Measurements from ENCODE around the gene SH2D7. TPM values are rescaled to one million over a fixed set of nuclear protein-coding genes. Genes with fewer than 3 reads are reported as not detected.

The SH2D7 gene
- total RNA-seq, 2 experiments from 2014 or later: not detected

- no peaks in the 10 kb centered on the region for H3K27me3 Mint-ChIP-seq
- H3K4me1 Mint-ChIP-seq (ENCODE audit: low read depth): peaks cover 32% of the 10 kb centered on the region
- TF ChIP-seq CTCF (IDR thresholded peaks at IDR 0.05): no peak
- CTCF ChIA-PET: interaction anchor here (0.8 to 2.3 kb wide), 7 partner anchors 8 to 178 kb away, joined by 3 to 19 read pairs (median 4); no protein-coding TSS in a partner anchor
- no peak for ATAC-seq
- DNase-seq: no peak
- H3K27ac Mint-ChIP-seq: peak overlapping the region; percentile 6
- no peaks in the 10 kb centered on the region for H3K9me3 Mint-ChIP-seq
- H3K36me3 Mint-ChIP-seq (ENCODE audit: low read depth): peaks cover 8% of the 10 kb centered on the region
- no peak overlapping the region for H3K4me3 Mint-ChIP-seq
- intact Hi-C loops (cut with micrococcal nuclease): no loop called here
- POLR2A ChIA-PET: interaction anchor here (0.9 to 1.6 kb wide), 6 partner anchors 9 to 45 kb away, joined by 3 to 6 read pairs (median 4); no protein-coding TSS in a partner anchor
Measured at GRCh38 chr15:78063217-78063616, 29.1 kb upstream of the SH2D7 start.

- Mint-ChIP-seq H3K9me3 (no peaks in the 10 kb centered on the region), H3K4me3 (no peak overlapping the region), H3K4me1 (ENCODE audit: low read depth) (peaks cover 25% of the 10 kb centered on the region), H3K27ac (no peak overlapping the region), H3K27me3 (no peaks in the 10 kb centered on the region), H3K36me3 (ENCODE audit: low read depth) (peaks cover 8% of the 10 kb centered on the region)
- intact Hi-C loops (cut with micrococcal nuclease): no loop called here
- no peak for ATAC-seq
- ChIA-PET CTCF (no interaction called here), POLR2A (interaction anchor here (0.9 to 1.5 kb wide), 2 partner anchors 12 to 29 kb away, joined by 3 to 6 read pairs; no protein-coding TSS in a partner anchor)
- no peak for TF ChIP-seq CTCF (IDR thresholded peaks at IDR 0.05)
- no peak for DNase-seq
Measured at GRCh38 chr15:78063970-78064385, 28.4 kb upstream of the SH2D7 start.

GRCh38 chr15:78064544-78064943 is 27.8 kb upstream of the SH2D7 start:
- Mint-ChIP-seq H3K27ac (no peak overlapping the region), H3K27me3 (no peaks in the 10 kb centered on the region), H3K4me3 (no peak overlapping the region), H3K9me3 (no peaks in the 10 kb centered on the region), H3K4me1 (ENCODE audit: low read depth) (peaks cover 19% of the 10 kb centered on the region), H3K36me3 (ENCODE audit: low read depth) (peaks cover 8% of the 10 kb centered on the region)
- ChIA-PET POLR2A (interaction anchor here (1.3 to 5.6 kb wide), 2 partner anchors 9 to 29 kb away, joined by 4 to 31 read pairs; no protein-coding TSS in a partner anchor), CTCF (interaction anchor here (8.9 kb wide), 1 partner anchor 14 kb away, joined by 83 read pairs; no protein-coding TSS in a partner anchor)
- DNase-seq (no peak), ATAC-seq (no peak)
- TF ChIP-seq CTCF (IDR thresholded peaks at IDR 0.05): no peak
- intact Hi-C loops (cut with micrococcal nuclease): no loop called here

GRCh38 chr15:78065284-78065872 is 27.0 kb upstream of the SH2D7 start:
- intact Hi-C loops (cut with micrococcal nuclease): no loop called here
- CTCF ChIA-PET: interaction anchor here (8.9 kb wide), 1 partner anchor 15 kb away, joined by 83 read pairs; no protein-coding TSS in a partner anchor
- POLR2A ChIA-PET: interaction anchor here (0.7 to 5.6 kb wide), 5 partner anchors 10 to 33 kb away, joined by 3 to 31 read pairs (median 4); no protein-coding TSS in a partner anchor
- peaks cover 11% of the 10 kb centered on the region for H3K4me1 Mint-ChIP-seq (ENCODE audit: low read depth)
- no peak overlapping the region for H3K4me3 Mint-ChIP-seq
- DNase-seq (no peak), ATAC-seq (no peak)
- H3K27me3 Mint-ChIP-seq: no peaks in the 10 kb centered on the region
- peaks cover 13% of the 10 kb centered on the region for H3K36me3 Mint-ChIP-seq (ENCODE audit: low read depth)
- no peak for TF ChIP-seq CTCF (IDR thresholded peaks at IDR 0.05)
- H3K9me3 Mint-ChIP-seq: no peaks in the 10 kb centered on the region
- no peak overlapping the region for H3K27ac Mint-ChIP-seq
